Fibroblast of upper back skin (primary cell): Measurements from ENCODE around the gene NDFIP1.
"Not testable (repeated sequence)": the region's sequence is repeated elsewhere in the genome, so short reads cannot be mapped to it uniquely, and the experiment has no call there.

Experiments
- DNase-seq: peaks from one replicate; pipeline ENCODE4 v3.0.0-alpha.2; 2013

The NDFIP1 gene

GRCh38 chr5:142108432-142109330, at the start of gene NDFIP1:
NDFIP1 (plus strand) TSS chr5:142108779; CDS start chr5:142108975, 196 bp downstream.
- peak; percentile 72 for DNase-seq

- peak; percentile 13 for DNase-seq
Observed at GRCh38 chr5:142059304-142059940, 49.2 kb upstream of the NDFIP1 start.

- DNase-seq = no peak
Observed at GRCh38 chr5:142063376-142063775, 45.2 kb upstream of the NDFIP1 start.

GRCh38 chr5:142063878-142064331, 44.7 kb upstream of the NDFIP1 start:
- DNase-seq = peak; percentile 72

GRCh38 chr5:142065273-142065672, 43.3 kb upstream of the NDFIP1 start:
- peak; percentile 26 for DNase-seq

- no peak for DNase-seq
Observed at GRCh38 chr5:142069606-142070399, 38.8 kb upstream of the NDFIP1 start.

GRCh38 chr5:142070734-142071133, 37.8 kb upstream of the NDFIP1 start:
- DNase-seq = no peak

GRCh38 chr5:142072488-142072887, 36.1 kb upstream of the NDFIP1 start:
- no peak for DNase-seq

GRCh38 chr5:142073362-142073988, 35.1 kb upstream of the NDFIP1 start:
- DNase-seq = no peak

- DNase-seq = no peak
Observed at GRCh38 chr5:142074006-142074405, 34.6 kb upstream of the NDFIP1 start.

GRCh38 chr5:142078221-142078620, 30.4 kb upstream of the NDFIP1 start:
- no peak for DNase-seq

GRCh38 chr5:142078706-142079105, 29.9 kb upstream of the NDFIP1 start:
- DNase-seq = no peak

GRCh38 chr5:142079306-142079721, 29.3 kb upstream of the NDFIP1 start:
- DNase-seq = no peak

- DNase-seq = no peak
Observed at GRCh38 chr5:142080248-142080647, 28.3 kb upstream of the NDFIP1 start.

- DNase-seq = no peak
Observed at GRCh38 chr5:142082182-142082781, 26.3 kb upstream of the NDFIP1 start.

GRCh38 chr5:142086229-142086628, 22.4 kb upstream of the NDFIP1 start:
- no peak for DNase-seq

GRCh38 chr5:142086679-142087078, 21.9 kb upstream of the NDFIP1 start:
- no peak for DNase-seq

GRCh38 chr5:142087920-142088679, 20.5 kb upstream of the NDFIP1 start:
- DNase-seq = no peak

- DNase-seq = not testable (repeated sequence)
Observed at GRCh38 chr5:142088855-142089479, 19.6 kb upstream of the NDFIP1 start.

- DNase-seq = no peak
Observed at GRCh38 chr5:142091012-142091411, 17.6 kb upstream of the NDFIP1 start.

GRCh38 chr5:142091922-142092321, 16.7 kb upstream of the NDFIP1 start:
- no peak for DNase-seq
